Lower lobe of right lung (tissue), 2 donors: Measurements from ENCODE around the gene PEX10. TPM values are rescaled to one million over a fixed set of nuclear protein-coding genes. Genes with fewer than 3 reads are reported as not detected.
A peak's percentile ranks its signal among the peaks of the same experiment; 100 is the strongest.

ENCODE experiments used
- ATAC-seq, 2 donors: fragments of 200-7000 bp; cut with Tn5 transposase; one replicate each; pipeline ENCODE4 v1.9.1; 2020 to 2022; ENCODE audit warnings: mild to moderate bottlenecking in 2 of 2, moderate library complexity in 2 of 2
- DNase-seq: peaks from one replicate; pipeline ENCODE4 v3.0.0-alpha.2; 2020
- H3K27ac ChIP-seq: fragments of 200-600 bp; one replicate; pipeline ENCODE4 v1.8.0; 2022
- H3K27me3 ChIP-seq: fragments of 200-600 bp; one replicate; pipeline ENCODE4 v1.8.0; 2022; ENCODE audit warnings: low read depth
- H3K36me3 ChIP-seq: fragments of 200-600 bp; one replicate; pipeline ENCODE4 v1.8.0; 2022; ENCODE audit warnings: mild to moderate bottlenecking
- H3K4me1 ChIP-seq: fragments of 200-600 bp; one replicate; pipeline ENCODE4 v1.8.0; 2022
- H3K4me3 ChIP-seq: fragments of 200-600 bp; one replicate; pipeline ENCODE4 v1.8.0; 2022; ENCODE audit warnings: mild to moderate bottlenecking
- H3K9me3 ChIP-seq: fragments of 200-600 bp; one replicate; pipeline ENCODE4 v1.8.0; 2022
- CTCF ChIP-seq: fragments of 200-600 bp; IDR thresholded peaks from one replicate; pipeline ENCODE4 v1.8.0; 2022; ENCODE audit warnings: antibody characterized with exemption, mild to moderate bottlenecking
- intact Hi-C: fragments of 100-400 bp; cut with DNase I; formaldehyde crosslinking; loops from one replicate; pipeline ENCODE4 v1.11.0; 2022
- total RNA-seq: library from RNA; stranded (reverse); fragmentation: NEBNext Ultra II Directional; extraction: Animal tissue kit (Norgen Biotek cat#: 25700); gene quantifications from one replicate; pipeline ENCODE4 v1.2.1, GENCODE V29; 2021
- donor health status: DM: no; HTN: yes; CAD: no; lungs with severe emphysema.

Gene PEX10
- total RNA-seq, 1 donor from 2014 or later: 12.4 TPM

GRCh38 chr1:2391931-2392509 is 20.3 kb downstream of the PEX10 start:
- ATAC-seq: peak; percentile 19 to 56
- Histone ChIP-seq H3K27me3 (no peaks in the 10 kb centered on the region), H3K4me1 (peaks cover 33% of the 10 kb centered on the region), H3K27ac (peak overlapping the region; percentile 87), H3K9me3 (no peaks in the 10 kb centered on the region), H3K36me3 (peaks cover 44% of the 10 kb centered on the region), H3K4me3 (peak overlapping the region; percentile 98)
- DNase-seq: no peak
- intact Hi-C loops: no loop called here
- no peak for TF ChIP-seq CTCF

GRCh38 chr1:2391041-2391930 is 21.1 kb downstream of the PEX10 start, which contains the start of the genes MORN1 and RER1:
Gene MORN1, minus strand, starts transcription at chr1:2391554. Its CDS starts 21 bp downstream, at chr1:2391533.
Gene RER1, plus strand, starts transcription at chr1:2391841. Its CDS starts 3,950 bp downstream, at chr1:2395791.
- intact Hi-C loops: no loop called here
- Histone ChIP-seq H3K4me3 (peak within 1 kb of the TSS; percentile 98), H3K27me3 (no peaks in the 10 kb centered on the region), H3K4me1 (peaks cover 33% of the 10 kb centered on the region), H3K9me3 (no peaks in the 10 kb centered on the region), H3K27ac (peak within 1 kb of the TSS; percentile 87), H3K36me3 (peaks cover 37% of the 10 kb centered on the region)
- no peak for TF ChIP-seq CTCF
- peak; percentile 98 for ATAC-seq
- DNase-seq: peak; percentile 100

- H3K4me1 ChIP-seq: peaks cover 33% of the 10 kb centered on the region
- peaks cover 20% of the 10 kb centered on the region for H3K36me3 ChIP-seq
- no peak for TF ChIP-seq CTCF
- no peak overlapping the region for H3K4me3 ChIP-seq
- intact Hi-C loops: no loop called here
- no peaks in the 10 kb centered on the region for H3K27me3 ChIP-seq
- ATAC-seq (no peak), DNase-seq (no peak)
- no peak overlapping the region for H3K27ac ChIP-seq
- H3K9me3 ChIP-seq: no peaks in the 10 kb centered on the region
Observed at GRCh38 chr1:2389644-2390043, 22.7 kb downstream of the PEX10 start.

- DNase-seq (peak; percentile 43), ATAC-seq (no peak)
- Histone ChIP-seq H3K9me3 (no peaks in the 10 kb centered on the region), H3K27me3 (no peaks in the 10 kb centered on the region), H3K36me3 (peaks cover 10% of the 10 kb centered on the region), H3K4me1 (peaks cover 20% of the 10 kb centered on the region), H3K4me3 (no peak overlapping the region), H3K27ac (no peak overlapping the region)
- intact Hi-C loops: no loop called here
- no peak for TF ChIP-seq CTCF
Observed at GRCh38 chr1:2388004-2388913, 24.1 kb downstream of the PEX10 start.
